ENCODE measurements around the gene MATN1.

DNA sequence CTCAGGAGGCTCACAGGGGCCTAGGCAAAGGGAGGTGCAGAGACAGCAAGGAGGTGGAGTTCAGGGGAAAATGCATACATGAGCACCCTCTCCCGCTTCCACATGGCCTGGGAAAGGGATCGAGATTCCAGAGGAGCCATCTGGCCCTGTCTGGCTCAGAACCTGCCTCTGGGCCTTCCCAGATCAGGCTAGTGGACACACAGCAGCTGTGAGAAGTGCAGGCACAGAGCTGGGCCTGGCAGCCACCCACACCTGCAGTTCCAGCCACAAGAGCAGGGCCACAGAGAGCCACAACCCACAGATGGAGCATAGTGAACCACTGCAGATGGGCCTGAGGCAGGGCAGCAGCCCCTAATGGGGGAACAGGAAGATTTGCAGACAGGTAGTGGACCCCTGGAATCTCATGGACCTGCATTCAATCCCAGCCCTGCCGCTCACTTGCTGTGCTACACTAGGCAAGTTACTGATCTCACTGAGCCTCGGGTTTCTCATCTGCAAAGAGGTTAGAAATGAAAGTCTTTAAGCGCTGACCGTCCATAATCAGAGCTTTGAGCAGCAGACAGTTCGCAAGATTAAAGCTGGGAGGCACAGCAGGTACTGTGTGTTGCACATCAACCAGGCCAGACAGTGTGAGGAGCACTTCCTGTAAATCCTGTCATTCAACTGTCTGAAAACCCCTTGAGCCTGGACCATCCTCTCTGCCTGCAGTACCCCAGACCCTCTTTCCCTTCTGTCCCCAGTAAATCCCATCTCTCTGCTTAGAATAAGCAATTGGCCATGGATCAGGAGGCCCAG is 58.0 kb downstream of the MATN1 start:
- TF ChIP-seq, protein P1, sequence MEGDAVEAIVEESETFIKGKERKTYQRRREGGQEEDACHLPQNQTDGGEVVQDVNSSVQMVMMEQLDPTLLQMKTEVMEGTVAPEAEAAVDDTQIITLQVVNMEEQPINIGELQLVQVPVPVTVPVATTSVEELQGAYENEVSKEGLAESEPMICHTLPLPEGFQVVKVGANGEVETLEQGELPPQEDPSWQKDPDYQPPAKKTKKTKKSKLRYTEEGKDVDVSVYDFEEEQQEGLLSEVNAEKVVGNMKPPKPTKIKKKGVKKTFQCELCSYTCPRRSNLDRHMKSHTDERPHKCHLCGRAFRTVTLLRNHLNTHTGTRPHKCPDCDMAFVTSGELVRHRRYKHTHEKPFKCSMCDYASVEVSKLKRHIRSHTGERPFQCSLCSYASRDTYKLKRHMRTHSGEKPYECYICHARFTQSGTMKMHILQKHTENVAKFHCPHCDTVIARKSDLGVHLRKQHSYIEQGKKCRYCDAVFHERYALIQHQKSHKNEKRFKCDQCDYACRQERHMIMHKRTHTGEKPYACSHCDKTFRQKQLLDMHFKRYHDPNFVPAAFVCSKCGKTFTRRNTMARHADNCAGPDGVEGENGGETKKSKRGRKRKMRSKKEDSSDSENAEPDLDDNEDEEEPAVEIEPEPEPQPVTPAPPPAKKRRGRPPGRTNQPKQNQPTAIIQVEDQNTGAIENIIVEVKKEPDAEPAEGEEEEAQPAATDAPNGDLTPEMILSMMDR (IDR thresholded peaks at IDR 0.05; ENCODE audit: poor library complexity) = no peak
- no peak for TF ChIP-seq EZH2 (IDR thresholded peaks at IDR 0.05; ENCODE audit: borderline replicate concordance)
